Thoracic aorta (tissue), 2 donors: Measurements from ENCODE around the gene TMEM89. TPM values are rescaled to one million over a fixed set of nuclear protein-coding genes. Genes with fewer than 3 reads are reported as not detected.

ENCODE experiments used
- ATAC-seq: fragments of 150-250 bp; one replicate; pipeline ENCODE4 v1.8.0; 2017; ENCODE audit warnings: low read depth; ENCODE audit not compliant: insufficient number of reproducible peaks, low FRiP score
- DNase-seq: peaks from one replicate; pipeline ENCODE4 v3.0.0-alpha.2; 2020; ENCODE audit warnings: low spot score
- H3K27ac ChIP-seq, 2 donors: fragments of 200-600 bp; sonication (generic); 1 replicate in 1 of 2; 2 replicates in 1 of 2; pipeline ENCODE4 v1.5.1; 2016; ENCODE audit warnings: mild to moderate bottlenecking in 2 of 2, moderate library complexity in 2 of 2
- H3K27me3 ChIP-seq: fragments of 200-600 bp; sonication (generic); replicated peaks from 2 replicates; pipeline ENCODE4 v1.6.0; 2016; ENCODE audit warnings: mild to moderate bottlenecking; ENCODE audit not compliant: insufficient read depth
- H3K36me3 ChIP-seq: fragments of 200-600 bp; sonication (generic); one replicate; pipeline ENCODE4 v1.5.1; 2016
- H3K4me1 ChIP-seq, 2 donors: fragments of 200-600 bp; sonication (generic); 1 replicate in 1 of 2; 2 replicates in 1 of 2; pipeline versions ENCODE4 v1.5.1 to v1.6.0; 2016; ENCODE audit warnings: low read depth in 2 of 2, mild to moderate bottlenecking in 1 of 2; ENCODE audit not compliant: control insufficient read depth in 1 of 2
- H3K4me3 ChIP-seq: fragments of 200-600 bp; sonication (generic); 2 replicates; pipeline ENCODE4 v1.5.1; 2016; ENCODE audit warnings: mild to moderate bottlenecking
- H3K9me3 ChIP-seq: fragments of 200-600 bp; sonication (generic); 2 replicates; pipeline ENCODE4 v1.5.1; 2016
- total RNA-seq, 2 donors: library from RNA; depleted of rRNA; stranded (reverse); fragments of >200 nt; gene quantifications; one replicate each; pipeline versions ENCODE4 v1.1.0 to v1.2.3, GENCODE V29; 2016
- TF ChIP-seq, protein P1 (sequence below): fragments of 200-600 bp; sonication (generic); IDR thresholded peaks from one replicate; pipeline ENCODE4 v1.5.1; 2019; ENCODE audit warnings: antibody characterized with exemption

Gene TMEM89
- total RNA-seq, 2 donors from 2014 or later: 8.0 TPM; not detected in 1

GRCh38 chr3:48614044-48614443 lies 7.5 kb downstream of the TMEM89 start:
- Histone ChIP-seq H3K4me3 (no peak overlapping the region), H3K4me1 (peaks cover 9 to 13% of the 10 kb centered on the region in 2 donors), H3K27ac (no peak overlapping the region), H3K36me3 (no peaks in the 10 kb centered on the region), H3K9me3 (peaks cover 14% of the 10 kb centered on the region), H3K27me3 (no peaks in the 10 kb centered on the region)
- TF ChIP-seq, protein P1, sequence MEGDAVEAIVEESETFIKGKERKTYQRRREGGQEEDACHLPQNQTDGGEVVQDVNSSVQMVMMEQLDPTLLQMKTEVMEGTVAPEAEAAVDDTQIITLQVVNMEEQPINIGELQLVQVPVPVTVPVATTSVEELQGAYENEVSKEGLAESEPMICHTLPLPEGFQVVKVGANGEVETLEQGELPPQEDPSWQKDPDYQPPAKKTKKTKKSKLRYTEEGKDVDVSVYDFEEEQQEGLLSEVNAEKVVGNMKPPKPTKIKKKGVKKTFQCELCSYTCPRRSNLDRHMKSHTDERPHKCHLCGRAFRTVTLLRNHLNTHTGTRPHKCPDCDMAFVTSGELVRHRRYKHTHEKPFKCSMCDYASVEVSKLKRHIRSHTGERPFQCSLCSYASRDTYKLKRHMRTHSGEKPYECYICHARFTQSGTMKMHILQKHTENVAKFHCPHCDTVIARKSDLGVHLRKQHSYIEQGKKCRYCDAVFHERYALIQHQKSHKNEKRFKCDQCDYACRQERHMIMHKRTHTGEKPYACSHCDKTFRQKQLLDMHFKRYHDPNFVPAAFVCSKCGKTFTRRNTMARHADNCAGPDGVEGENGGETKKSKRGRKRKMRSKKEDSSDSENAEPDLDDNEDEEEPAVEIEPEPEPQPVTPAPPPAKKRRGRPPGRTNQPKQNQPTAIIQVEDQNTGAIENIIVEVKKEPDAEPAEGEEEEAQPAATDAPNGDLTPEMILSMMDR: no peak
- DNase-seq (no peak), ATAC-seq (no peak)

GRCh38 chr3:48612309-48612708 lies 9.3 kb downstream of the TMEM89 start:
- no peak for DNase-seq
- Histone ChIP-seq H3K36me3 (no peaks in the 10 kb centered on the region), H3K9me3 (peaks cover 7% of the 10 kb centered on the region), H3K4me3 (no peak overlapping the region), H3K27ac (no peak overlapping the region), H3K4me1 (peaks cover 10 to 21% of the 10 kb centered on the region in 2 donors), H3K27me3 (no peaks in the 10 kb centered on the region)
- ATAC-seq: no peak
- TF ChIP-seq, protein P1: no peak

- DNase-seq (peak; percentile 44), ATAC-seq (peak; percentile 88)
- Histone ChIP-seq H3K4me3 (peak within 1 kb of the TSS; percentile 85), H3K36me3 (peaks cover 15% of the 10 kb centered on the region), H3K27me3 (no peaks in the 10 kb centered on the region), H3K4me1 (peaks cover 10 to 21% of the 10 kb centered on the region in 2 donors), H3K27ac (peak within 1 kb of the TSS; percentile 72 to 84), H3K9me3 (no peaks in the 10 kb centered on the region)
- TF ChIP-seq, protein P1: peak; percentile 87
These were observed 12.2 kb downstream of the TMEM89 start, which contains the start of gene UQCRC1 for GRCh38 chr3:48609088-48610005. TSS of gene UQCRC1 (minus strand) at chr3:48609646. CDS start at chr3:48609620, 26 bp downstream.

GRCh38 chr3:48607519-48607918 lies 14.1 kb downstream of the TMEM89 start:
- H3K4me3 ChIP-seq: no peak overlapping the region
- no peaks in the 10 kb centered on the region for H3K27me3 ChIP-seq
- H3K27ac ChIP-seq: no peak overlapping the region
- peaks cover 10 to 21% of the 10 kb centered on the region in 2 donors for H3K4me1 ChIP-seq
- H3K36me3 ChIP-seq: peaks cover 32% of the 10 kb centered on the region
- no peaks in the 10 kb centered on the region for H3K9me3 ChIP-seq
- TF ChIP-seq, protein P1: no peak
- ATAC-seq (no peak), DNase-seq (no peak)

GRCh38 chr3:48601622-48601994 lies 20.0 kb downstream of the TMEM89 start:
- DNase-seq (no peak), ATAC-seq (no peak)
- H3K27me3 ChIP-seq: no peaks in the 10 kb centered on the region
- peaks cover 18 to 47% of the 10 kb centered on the region in 2 donors for H3K4me1 ChIP-seq
- TF ChIP-seq, protein P1: no peak
- H3K9me3 ChIP-seq: no peaks in the 10 kb centered on the region
- H3K4me3 ChIP-seq: no peak overlapping the region
- H3K27ac ChIP-seq: peak overlapping the region in 1 of 2 donors; percentile 39
- H3K36me3 ChIP-seq: peaks cover 57% of the 10 kb centered on the region
